GM21576 (cell line): ENCODE measurements around the gene IMPG2.

Source experiments
- ATAC-seq: cut with Tn5 transposase; IDR thresholded peaks from one replicate; pipeline ENCODE4 v1.9.1; 2021; ENCODE audit warnings: mild to moderate bottlenecking, moderate library complexity; ENCODE audit not compliant: unreplicated experiment

IMPG2 gene

GRCh38 chr3:101189796-101190195, 130.6 kb downstream of the IMPG2 start:
- no peak for ATAC-seq

GRCh38 chr3:101189176-101189575, 131.2 kb downstream of the IMPG2 start:
- ATAC-seq, result no peak

GRCh38 chr3:101185341-101185740, 135.0 kb downstream of the IMPG2 start:
- no peak for ATAC-seq

GRCh38 chr3:101184111-101184510, 136.3 kb downstream of the IMPG2 start:
- no peak for ATAC-seq

- no peak for ATAC-seq
These were observed 137.2 kb downstream of the IMPG2 start for GRCh38 chr3:101183151-101183550.

GRCh38 chr3:101182734-101183133, 137.6 kb downstream of the IMPG2 start:
- ATAC-seq, result no peak

- no peak for ATAC-seq
These were observed 138.6 kb downstream of the IMPG2 start for GRCh38 chr3:101181801-101182200.

GRCh38 chr3:101179637-101180036, 140.7 kb downstream of the IMPG2 start:
- ATAC-seq, result no peak

- ATAC-seq, result no peak
These were observed 142.8 kb downstream of the IMPG2 start for GRCh38 chr3:101177577-101177976.
